ENCODE measurements around the gene TOM1. TPM values are rescaled to one million over a fixed set of nuclear protein-coding genes. Genes with fewer than 3 reads are reported as not detected.

Gene TOM1
- total and polyA plus RNA-seq, 2 of the 13 experiments (the other 11 are each of a cell fraction or from before 2014, with no cell fraction given) = 30.8 to 87.3 TPM

- TF ChIP-seq, protein P1, sequence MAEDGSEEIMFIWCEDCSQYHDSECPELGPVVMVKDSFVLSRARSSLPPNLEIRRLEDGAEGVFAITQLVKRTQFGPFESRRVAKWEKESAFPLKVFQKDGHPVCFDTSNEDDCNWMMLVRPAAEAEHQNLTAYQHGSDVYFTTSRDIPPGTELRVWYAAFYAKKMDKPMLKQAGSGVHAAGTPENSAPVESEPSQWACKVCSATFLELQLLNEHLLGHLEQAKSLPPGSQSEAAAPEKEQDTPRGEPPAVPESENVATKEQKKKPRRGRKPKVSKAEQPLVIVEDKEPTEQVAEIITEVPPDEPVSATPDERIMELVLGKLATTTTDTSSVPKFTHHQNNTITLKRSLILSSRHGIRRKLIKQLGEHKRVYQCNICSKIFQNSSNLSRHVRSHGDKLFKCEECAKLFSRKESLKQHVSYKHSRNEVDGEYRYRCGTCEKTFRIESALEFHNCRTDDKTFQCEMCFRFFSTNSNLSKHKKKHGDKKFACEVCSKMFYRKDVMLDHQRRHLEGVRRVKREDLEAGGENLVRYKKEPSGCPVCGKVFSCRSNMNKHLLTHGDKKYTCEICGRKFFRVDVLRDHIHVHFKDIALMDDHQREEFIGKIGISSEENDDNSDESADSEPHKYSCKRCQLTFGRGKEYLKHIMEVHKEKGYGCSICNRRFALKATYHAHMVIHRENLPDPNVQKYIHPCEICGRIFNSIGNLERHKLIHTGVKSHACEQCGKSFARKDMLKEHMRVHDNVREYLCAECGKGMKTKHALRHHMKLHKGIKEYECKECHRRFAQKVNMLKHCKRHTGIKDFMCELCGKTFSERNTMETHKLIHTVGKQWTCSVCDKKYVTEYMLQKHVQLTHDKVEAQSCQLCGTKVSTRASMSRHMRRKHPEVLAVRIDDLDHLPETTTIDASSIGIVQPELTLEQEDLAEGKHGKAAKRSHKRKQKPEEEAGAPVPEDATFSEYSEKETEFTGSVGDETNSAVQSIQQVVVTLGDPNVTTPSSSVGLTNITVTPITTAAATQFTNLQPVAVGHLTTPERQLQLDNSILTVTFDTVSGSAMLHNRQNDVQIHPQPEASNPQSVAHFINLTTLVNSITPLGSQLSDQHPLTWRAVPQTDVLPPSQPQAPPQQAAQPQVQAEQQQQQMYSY (CRISPR knock-in tag; IDR thresholded peaks at IDR 0.05) = no peak
- TF ChIP-seq, protein P2, sequence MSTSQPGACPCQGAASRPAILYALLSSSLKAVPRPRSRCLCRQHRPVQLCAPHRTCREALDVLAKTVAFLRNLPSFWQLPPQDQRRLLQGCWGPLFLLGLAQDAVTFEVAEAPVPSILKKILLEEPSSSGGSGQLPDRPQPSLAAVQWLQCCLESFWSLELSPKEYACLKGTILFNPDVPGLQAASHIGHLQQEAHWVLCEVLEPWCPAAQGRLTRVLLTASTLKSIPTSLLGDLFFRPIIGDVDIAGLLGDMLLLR (CRISPR knock-in tag; IDR thresholded peaks at IDR 0.05) = no peak
- no peak for TF ChIP-seq ZSCAN29 (CRISPR knock-in tag; conservative IDR thresholded peaks at IDR 0.05)
- TF ChIP-seq POLR2G (IDR thresholded peaks at IDR 0.05; ENCODE audit: low read depth, low read length) = peak; percentile 47
- TF ChIP-seq SIN3A (IDR thresholded peaks at IDR 0.05; ENCODE audit: borderline replicate concordance, low read depth, low read length) = 0 out of 2 replicates have a peak, but pooled peaks have one; percentile 24
- TF ChIP-seq TSC22D2 (CRISPR knock-in tag; IDR thresholded peaks at IDR 0.05; ENCODE audit: borderline replicate concordance) = no peak
- TF ChIP-seq ZNF441 (CRISPR knock-in tag; IDR thresholded peaks at IDR 0.05; ENCODE audit: borderline replicate concordance) = 0 out of 2 replicates have a peak, but pooled peaks have one; percentile 14
- no peak for TF ChIP-seq GPBP1L1 (CRISPR knock-in tag; IDR thresholded peaks at IDR 0.05)
- TF ChIP-seq NCOA5 (CRISPR knock-in tag; IDR thresholded peaks at IDR 0.05) = no peak
- TF ChIP-seq ZNF331 (CRISPR knock-in tag; IDR thresholded peaks at IDR 0.05) = no peak
- TF ChIP-seq ZNF12 (CRISPR knock-in tag; IDR thresholded peaks at IDR 0.05) = peak; percentile 56; the same call in 1 of the 2 replicates
- peak; percentile 25; the same call in 1 of the 2 replicates for TF ChIP-seq TGIF2 (CRISPR knock-in tag; IDR thresholded peaks at IDR 0.05)
- TF ChIP-seq ZNF574 (CRISPR knock-in tag; IDR thresholded peaks at IDR 0.05) = 0 out of 2 replicates have a peak, but pooled peaks have one; percentile 8
- no peak for TF ChIP-seq ZNF670 (CRISPR knock-in tag; IDR thresholded peaks at IDR 0.05; ENCODE audit: borderline replicate concordance)
These were observed 11.2 kb downstream of the TOM1 start (continued) for GRCh38 chr22:35310556-35311550.
